CD4-positive, alpha-beta T cell treated with Interleukin-12 subunit alpha and Interleukin-12 subunit beta, for 1 hour (primary cell): ENCODE data around the gene TRMT1.

Experiments used
- DNase-seq: peaks from one replicate; pipeline ENCODE4 v3.0.0-alpha.2; 2020

TRMT1 gene

GRCh38 chr19:13089857-13090507, 26.6 kb downstream of the TRMT1 start:
- no peak for DNase-seq

GRCh38 chr19:13089139-13089856, 27.2 kb downstream of the TRMT1 start:
- no peak for DNase-seq

DNA sequence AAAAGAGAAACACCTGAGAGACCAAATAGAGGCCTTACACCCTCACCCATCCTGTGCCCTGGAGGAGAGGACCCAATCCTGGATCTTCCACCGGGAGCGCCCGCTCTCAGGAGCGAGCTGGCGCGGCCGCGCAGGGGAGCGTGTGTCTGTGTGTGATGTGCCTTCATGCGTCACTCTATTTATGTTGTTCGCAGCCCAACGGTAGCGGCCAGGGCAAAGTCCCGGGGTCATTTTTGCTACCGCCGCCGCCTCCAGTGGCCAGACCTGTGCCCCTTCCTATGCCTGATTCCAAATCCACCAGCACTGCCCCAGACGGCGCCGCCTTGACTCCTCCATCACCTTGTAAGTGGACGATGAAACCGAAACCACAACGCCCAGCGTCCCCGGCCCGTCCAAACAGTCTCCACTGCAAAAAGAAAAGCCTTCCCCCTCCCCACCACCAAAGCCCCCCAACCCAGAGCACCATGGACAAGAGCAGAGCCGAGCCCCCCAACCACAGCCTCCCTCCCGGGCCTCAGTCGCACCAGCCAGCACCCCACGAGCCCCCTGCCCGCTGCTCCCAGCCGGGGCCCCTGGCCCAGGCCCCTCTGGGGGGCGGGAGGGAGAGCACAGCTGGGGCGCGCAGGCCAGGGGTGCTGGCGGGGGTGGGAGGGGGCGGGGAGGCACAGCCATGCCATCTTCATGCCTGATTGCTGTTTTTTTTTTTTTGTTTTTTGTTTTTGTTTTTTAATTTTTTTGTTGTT, 28.6 kb downstream of the TRMT1 start:
- DNase-seq: no peak

GRCh38 chr19:13087295-13087694, 29.2 kb downstream of the TRMT1 start:
- DNase-seq: no peak

DNA sequence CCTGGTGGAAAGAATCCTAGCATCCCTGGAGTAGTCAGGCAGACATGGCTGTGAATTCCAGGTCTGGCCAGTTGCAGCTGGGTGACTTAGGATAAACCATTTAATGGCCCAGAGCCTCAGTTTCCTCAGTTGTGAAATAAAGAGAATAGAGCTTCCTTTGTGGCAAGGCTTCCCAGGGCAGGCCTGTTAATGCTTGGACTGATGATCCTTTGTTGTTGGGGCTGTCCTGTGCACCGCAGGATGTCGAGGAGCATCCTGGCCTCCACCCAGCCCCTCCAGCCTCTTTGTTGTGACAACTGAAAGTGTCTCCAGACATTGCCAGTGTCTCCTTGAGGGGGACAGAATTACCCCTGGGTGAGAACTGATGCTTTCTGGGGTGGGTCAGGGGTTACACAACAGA, 30.2 kb downstream of the TRMT1 start:
- no peak for DNase-seq

- DNase-seq: no peak
Measured at GRCh38 chr19:13085666-13086065, 30.9 kb downstream of the TRMT1 start.

GRCh38 chr19:13083627-13084026, 32.9 kb downstream of the TRMT1 start:
- DNase-seq: no peak

DNA sequence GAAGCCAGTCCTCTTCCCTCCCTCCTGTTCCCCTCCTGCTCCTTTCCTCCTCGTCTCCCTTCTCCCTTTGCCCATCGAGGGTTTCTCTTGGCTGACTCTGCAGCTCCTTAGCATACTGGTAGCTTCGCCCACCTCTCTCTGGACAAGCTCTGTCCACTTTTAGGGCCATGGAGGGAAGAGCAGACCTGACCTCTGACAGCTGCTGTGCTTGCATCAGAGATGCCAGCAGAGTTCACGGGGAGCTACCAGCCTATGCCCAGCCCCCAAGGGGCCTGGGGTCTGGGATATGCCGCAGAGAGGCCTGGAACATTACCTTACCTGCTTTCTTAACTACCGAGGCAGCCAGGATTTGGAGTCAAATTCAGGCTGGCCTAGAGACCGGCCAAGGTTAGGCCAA, 33.5 kb downstream of the TRMT1 start:
- DNase-seq: no peak

- DNase-seq: no peak
Measured at GRCh38 chr19:13082192-13083007, 34.1 kb downstream of the TRMT1 start.

DNA sequence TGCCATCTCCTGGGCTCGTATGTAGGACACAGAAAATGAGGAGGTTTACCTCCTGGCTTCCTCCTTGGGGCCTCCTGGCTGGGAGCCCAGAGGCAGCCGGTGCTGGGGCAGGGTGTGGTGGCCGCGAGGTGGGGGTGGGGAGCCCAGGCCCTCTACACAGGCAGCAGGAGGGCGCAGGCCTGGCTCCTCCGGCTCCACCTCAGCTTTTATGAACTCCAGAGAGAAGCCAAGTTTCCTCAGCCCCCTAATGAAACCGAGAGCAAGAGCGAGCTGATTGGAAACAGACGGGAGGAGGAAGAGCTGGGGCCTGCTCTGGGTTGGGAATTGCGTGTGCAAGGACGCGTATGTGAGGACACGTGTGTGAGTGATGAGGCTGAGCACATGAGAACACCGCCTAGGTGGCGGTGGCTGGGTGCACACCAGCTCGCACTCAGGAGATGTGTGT, 37.0 kb downstream of the TRMT1 start:
- DNase-seq: no peak

DNA sequence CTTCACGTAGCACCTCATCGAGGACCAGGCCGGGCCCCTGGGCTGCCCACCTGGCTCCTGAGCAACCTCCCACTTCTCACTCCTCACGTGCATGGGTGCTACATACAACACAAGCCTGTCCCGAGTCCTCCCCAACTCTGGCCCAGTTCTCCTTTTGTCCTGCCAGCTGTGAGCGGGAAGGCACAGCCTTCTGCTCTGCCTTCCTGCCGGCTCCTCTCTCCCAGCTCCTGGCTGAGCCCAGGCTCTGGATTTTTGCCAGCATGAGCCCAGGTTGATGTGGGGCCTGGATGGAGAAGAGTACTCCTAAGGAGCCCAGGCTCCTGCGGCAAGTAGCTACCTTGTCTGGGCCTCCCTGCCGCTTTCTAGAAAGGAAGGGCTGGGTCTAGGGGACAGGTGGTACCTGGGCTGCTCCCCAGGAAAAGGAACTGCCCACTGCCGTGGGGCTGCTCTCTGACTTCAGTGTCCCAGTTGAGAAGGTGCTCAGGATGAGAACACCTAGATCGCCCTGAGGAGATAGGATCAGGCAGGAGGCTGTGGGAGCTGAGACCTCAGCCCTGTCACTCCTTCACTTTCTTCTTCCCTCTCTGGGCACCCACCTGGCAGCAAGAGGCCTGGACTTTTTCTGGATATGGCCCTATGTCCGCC, 37.5 kb downstream of the TRMT1 start:
- no peak for DNase-seq

DNA sequence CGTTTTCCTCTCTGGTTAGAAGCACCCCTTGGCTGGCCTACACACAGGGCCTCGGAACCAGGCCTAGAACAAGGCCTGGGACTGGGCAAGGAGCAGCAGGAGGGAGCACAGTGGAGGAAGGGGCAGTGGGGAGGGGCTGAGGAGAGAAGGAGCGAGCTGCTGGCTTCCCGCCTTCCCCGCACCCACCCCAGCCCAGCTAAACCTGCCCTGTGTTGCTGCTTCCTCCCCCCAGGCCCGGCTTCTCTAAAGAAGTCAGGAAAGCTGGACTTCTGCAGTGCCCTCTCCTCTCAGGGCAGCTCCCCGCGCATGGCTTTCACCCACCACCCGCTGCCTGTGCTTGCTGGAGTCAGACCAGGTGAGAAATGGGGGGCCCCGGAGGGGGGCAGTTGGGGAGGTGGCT, 38.2 kb downstream of the TRMT1 start:
- no peak for DNase-seq

- DNase-seq: no peak
Measured at GRCh38 chr19:13077240-13077639, 39.3 kb downstream of the TRMT1 start.

DNA sequence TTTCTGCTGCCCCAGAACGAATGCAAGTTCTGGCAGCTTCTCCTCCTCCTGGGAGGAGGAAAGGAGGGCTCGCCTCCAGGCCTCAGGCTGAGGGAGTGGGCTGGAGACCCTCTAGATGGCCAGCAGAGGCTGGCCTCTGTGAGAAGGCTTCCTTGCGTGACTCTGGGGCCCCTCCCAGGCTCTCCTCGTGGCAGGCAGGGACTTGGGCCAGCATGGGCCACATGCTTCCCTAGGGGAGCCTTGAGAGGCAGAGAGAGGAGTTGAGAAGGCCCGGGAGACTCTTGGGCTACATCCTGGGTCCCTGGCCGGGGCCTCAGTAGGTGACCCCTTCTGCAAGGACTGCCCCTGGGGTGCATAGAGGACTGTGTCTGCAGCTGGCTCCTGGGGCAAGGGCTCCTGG, 39.8 kb downstream of the TRMT1 start:
- DNase-seq: no peak

DNA sequence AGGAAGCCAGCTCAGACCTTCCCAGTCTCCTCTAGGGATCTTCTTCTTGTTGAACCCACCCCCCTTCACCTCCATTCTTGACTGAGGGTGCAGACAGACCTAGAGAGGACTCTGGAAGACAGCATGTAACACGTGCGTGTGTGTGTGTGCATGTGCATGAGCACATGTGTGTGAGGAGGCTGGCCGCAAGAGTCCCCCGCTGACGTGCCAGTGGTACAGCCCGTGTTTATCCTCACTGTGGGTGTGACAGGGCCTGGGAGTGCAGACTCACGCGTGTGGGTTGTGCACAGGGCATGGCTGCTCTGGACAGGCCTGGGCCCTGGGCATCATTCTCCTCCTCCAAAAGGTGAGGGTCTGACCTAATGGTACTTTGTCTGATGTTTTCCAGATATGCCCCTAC, 40.2 kb downstream of the TRMT1 start:
- DNase-seq: no peak

DNA sequence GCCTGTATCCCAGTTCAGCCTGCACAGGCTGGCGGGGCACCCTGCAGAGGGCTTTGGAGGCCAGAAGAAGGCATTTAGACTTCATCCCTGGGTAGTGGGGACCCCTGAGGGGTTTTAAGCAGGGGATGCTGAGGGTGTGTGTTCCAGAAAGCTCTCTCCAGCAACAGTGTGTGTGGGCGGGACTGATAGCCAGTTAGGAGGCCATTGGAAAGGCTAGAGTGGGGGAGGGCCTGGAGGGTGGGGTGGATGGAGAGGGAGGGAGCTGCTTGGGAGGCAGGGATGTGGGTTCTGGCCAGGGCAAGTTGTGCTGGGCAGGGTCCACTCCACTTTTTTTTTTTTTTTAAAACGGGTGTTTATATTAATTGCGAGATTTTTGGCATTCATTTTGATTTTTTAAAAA, 42.2 kb downstream of the TRMT1 start:
- DNase-seq: no peak

DNA sequence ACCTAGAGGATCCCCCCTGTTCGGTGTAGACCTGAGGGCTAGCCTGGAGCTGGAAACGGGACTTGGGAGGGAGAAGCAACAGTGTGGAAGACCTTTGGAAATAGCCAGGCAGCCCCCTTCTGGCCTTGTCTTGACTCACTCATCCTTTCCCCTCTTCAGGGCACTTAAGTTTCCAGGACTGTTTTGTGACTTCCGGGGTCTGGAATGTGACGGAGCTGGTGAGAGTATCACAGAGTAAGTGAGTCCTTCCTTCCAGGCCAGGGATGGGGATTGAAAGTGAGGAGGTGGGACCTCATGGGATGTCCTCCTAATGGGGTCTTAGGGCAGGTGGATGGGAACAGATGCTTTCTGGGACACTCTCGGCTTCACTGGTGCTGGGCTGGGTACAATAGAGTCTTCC, 43.3 kb downstream of the TRMT1 start:
- DNase-seq: no peak

DNA sequence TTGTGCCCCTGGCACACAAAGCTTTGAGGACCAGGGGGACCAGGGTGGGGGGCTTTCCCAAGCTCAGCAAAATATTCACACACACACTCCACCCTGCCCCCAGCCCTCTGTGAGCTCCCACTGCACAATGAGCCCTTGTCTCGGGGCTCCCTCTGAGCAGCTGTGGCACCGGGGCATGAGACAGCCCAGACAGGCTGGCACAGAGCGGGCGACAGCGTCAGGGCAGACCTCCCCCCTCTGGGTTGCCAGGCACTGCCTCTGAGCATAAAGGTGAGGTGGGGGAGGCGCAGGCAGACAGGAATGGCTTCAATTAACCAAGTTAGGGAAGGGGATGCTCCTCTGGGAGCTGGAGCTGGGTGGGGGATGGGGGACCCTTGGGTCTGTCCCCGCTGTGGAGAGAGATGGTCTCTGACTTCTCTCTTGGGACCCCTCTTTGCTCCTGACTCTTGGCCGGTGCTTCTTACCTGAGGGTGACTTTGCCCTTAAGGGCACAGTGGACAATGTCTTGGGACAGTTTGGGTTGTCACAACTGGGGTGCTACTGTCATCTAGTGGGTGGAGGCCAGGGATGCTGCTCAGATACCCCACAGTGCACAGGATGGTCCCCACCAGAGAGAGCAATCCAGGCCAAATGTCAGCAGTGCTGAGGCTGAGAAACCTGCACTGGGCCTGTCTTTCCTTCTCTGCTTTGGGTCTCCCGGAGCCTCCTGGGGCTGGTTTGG, 44.2 kb downstream of the TRMT1 start:
- DNase-seq: no peak

GRCh38 chr19:13071444-13072187, 44.9 kb downstream of the TRMT1 start:
- no peak for DNase-seq

- no peak for DNase-seq
Measured at GRCh38 chr19:13070425-13071140, 46.0 kb downstream of the TRMT1 start.
